ENCODE results near the gene MYBL2.
"Not testable (repeated sequence)": the region's sequence is repeated elsewhere in the genome, so short reads cannot be mapped to it uniquely, and the experiment has no call there.

MYBL2 gene

GRCh38 chr20:43752561-43753301 is 85.8 kb downstream of the MYBL2 start:
- no peak for DNase-seq

- DNase-seq = no peak
Measured at GRCh38 chr20:43755390-43755789, 88.5 kb downstream of the MYBL2 start.

- DNase-seq = no peak
Measured at GRCh38 chr20:43755851-43756250, 88.9 kb downstream of the MYBL2 start.

GRCh38 chr20:43757888-43758287 is 91.0 kb downstream of the MYBL2 start:
- DNase-seq = not testable (repeated sequence)

GRCh38 chr20:43761386-43762340 is 94.7 kb downstream of the MYBL2 start:
- peak; percentile 75 for DNase-seq

GRCh38 chr20:43762911-43763310 is 96.0 kb downstream of the MYBL2 start:
- no peak for DNase-seq

- peak; percentile 57 for DNase-seq
Measured at GRCh38 chr20:43765916-43766315, 99.0 kb downstream of the MYBL2 start.
